Measurements from ENCODE around the gene NAB2.
"Not testable (repeated sequence)": the region's sequence is repeated elsewhere in the genome, so short reads cannot be mapped to it uniquely, and the experiment has no call there.

The NAB2 gene

DNA sequence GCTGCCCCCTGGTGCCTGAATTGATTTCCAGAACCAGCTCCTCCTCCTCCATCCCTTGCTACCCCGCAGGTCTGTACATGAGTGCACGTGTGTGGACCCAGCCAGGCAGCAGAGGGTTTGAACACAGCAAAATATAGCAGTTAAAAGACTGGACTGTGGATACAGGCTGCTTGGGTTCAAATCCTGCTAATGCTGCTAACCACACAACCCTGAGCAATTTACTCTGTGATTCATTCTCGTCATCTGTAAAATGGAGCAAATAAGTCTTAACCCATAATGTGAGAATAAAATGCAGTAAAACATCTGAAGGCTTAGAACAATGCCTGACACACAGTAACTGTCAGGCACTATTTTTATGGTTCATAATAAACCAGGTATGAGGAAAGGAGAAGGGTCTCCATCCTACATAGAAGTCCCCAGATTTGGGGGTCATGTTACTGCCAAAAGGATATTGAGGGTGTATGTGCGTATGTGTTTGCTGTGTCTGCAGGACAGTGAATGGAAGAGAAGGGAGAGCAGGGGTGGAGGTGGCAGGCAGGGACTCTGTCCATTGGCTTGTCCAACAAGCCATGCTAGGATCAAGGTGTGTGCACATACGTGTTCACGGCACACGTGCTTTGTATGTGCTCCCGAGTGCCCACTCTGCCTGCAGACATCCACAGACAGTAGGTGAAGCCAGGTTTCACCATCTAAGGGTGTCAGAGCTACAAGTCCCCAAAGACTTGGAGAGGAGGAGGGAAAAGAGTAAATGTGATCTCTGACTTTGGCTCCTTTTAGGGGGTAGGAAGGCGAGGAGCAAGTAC is 23.8 kb downstream of the NAB2 start:
- DNase-seq = no peak

DNA sequence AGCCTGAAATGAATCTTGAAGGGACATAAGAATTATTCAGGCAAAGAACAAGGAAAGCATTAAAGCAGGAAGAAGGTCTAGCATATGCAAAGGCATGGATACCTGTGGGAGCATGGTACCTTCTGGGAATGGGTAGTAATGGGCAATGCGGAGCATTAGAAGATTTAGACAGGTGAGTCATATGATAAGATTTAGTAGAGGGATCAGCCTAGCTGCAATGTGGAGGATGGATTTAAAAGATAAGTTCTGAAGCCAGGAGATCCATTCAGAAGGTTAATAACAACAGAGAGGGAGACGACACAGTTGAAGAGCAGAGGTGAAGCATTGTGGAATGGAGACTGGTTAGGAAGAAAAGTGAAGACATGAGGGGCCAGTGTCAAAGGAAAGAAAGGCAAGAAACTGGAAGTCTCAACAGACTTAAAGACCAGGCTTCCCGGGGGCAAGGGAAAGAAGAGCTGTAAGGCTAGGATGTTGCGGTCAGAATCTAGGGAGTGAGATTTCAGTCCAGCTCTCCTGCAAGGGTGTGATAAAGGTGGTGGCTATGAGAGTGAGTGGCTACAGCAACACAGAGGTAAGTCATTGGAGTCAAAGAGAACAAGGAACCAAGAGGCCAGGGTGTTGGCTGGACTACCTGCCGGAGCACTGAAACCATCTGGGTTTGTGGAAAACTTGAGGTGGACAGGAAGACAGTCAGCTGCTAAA is 27.8 kb downstream of the NAB2 start:
- no peak for DNase-seq

DNA sequence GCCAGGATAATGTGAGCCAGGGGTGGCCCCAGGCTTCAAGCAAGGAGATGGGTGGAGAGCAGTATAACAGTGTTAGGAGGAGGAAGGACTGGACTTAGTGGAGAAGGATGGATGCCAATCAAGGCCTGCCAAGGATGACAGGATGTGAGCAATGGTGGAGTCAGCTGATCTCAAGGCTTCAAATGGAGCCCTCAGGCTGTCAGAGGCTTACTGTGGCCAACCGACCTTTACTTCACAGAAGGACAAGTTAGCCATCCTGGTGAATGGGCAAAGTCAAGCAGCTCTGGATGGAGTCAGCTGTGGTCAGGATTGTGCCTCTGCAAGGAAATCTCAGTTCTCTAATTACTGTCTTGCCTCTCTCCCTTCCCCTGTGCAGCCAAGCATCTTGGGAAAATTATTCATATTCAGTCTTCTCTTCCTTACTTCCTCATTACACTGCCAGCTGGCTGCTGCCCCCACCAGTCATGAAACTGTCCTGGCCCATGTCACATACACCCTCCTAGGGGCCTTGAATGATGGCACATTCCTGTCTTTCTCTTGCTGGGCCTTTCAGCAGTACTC is 29.9 kb downstream of the NAB2 start:
- DNase-seq = no peak

DNA sequence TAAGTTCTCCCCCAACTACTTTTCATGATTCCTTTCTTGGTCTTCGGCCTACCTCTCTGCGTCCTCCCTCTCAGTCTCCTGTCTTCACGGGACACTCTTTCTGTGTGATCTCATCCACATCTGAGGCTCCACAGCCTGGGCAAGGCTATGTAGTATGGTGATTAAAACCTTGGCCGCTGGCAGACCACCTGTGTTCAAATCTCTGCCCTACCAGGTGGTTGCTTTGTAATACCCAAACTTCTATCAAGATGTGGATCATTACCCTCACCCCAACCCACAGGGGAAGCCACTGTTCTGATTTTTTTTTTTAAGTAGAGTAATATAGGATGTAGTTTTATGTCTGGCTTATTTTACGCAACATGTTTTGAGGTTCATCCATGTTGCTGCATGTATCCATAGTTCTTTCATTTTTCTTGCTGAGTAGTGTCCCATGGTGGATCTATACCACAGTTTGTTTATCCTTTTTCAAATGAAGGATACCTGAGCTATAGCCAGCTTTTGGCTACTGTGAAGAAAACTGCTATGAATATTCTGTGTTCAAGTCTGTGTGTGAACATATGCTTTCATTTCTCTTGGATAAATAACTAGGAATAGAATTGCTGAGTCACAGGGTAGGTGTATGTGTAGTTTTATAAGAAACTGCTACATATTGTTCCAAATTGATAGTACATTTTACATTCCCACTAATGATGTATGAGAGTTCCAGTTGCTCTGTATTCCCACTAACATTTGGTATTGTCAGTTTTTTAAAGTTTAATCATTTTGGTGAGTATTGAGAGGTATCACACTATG is 30.6 kb downstream of the NAB2 start:
- DNase-seq = no peak

DNA sequence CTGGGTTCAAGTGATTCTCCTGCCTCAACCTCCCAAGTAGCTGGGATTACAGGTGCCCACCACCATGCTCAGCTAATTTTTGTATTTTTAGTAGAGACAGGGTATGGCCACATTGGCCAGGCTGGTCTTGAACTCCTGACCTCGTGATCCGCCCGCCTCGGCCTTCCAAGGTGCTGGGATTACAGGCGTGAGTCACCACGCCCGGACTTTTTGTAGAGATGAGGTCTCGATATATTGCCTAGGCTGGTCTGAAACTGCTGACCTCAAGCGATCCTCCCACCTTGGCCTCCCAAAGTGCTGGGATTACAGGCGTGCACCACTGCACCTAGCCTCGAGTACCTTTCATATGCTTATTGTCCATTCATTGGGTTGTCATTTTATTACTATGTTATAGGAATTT is 31.8 kb downstream of the NAB2 start:
- not testable (repeated sequence) for DNase-seq

DNA sequence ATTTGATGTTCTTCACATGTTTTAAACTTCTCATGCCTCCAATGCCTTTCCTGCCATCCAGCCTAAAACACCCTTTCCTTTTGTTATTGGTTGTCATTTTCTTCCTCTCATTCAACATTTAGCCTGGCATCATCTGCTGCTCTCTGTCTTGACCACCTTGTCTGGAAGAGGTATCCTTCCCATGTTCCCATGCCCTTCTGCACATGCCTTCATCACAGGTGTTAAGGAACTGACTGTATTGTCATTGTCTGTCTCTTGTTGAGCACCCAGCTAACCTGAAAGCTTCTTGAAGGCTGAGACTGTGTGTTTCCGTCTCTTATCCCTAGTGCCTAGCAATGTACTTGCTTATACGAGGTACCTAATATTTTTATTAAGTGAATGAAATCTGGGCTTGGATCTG is 34.9 kb downstream of the NAB2 start:
- no peak for DNase-seq

DNA sequence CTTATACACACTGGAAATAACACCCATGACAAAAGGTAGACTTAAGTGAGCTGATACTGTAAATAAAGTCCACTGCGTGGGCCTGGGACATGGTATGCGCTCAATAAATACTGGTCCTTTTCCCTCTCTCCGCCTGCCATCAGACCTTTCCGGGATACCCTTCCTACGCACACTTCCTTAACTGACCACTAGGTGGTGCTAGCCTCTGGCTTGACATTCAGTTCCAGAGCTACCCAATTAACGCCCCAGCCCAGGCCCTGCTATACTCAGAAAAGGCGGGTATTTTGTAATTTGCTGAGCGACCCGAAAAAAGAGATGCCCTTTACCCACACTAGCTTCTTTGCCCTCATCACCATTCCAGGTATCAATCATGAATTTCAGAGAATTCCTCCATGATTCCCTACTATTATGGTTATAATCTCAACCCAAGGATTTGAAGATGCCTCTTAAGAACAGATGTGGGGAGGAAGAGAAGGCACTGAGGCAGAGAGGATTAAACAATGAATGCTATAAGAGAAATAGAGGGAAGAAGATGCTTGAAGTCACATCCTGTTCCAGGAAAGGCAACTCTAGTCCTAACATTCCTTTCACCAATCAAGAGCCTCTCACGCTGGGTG is 35.5 kb downstream of the NAB2 start:
- peak; percentile 65 for DNase-seq

DNA sequence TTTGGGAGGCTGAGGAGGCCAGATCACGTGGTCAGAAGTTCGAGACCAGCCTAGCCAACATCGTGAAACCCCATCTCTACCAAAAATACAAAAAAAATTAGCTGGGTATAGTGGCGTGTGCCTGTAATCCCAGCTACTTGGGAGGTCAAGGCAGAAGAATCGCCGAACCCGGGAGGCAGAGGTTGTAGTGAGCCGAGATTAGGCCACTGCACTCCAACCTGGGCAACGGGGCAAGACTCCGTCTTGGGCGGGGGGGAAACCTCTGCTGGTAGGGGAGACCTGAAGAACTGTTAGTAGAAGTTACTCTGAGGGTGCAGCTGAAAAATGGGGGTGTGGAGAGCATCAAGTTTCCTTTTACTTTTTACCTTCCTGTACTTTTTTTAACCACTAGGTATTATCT is 37.1 kb downstream of the NAB2 start:
- no peak for DNase-seq

DNA sequence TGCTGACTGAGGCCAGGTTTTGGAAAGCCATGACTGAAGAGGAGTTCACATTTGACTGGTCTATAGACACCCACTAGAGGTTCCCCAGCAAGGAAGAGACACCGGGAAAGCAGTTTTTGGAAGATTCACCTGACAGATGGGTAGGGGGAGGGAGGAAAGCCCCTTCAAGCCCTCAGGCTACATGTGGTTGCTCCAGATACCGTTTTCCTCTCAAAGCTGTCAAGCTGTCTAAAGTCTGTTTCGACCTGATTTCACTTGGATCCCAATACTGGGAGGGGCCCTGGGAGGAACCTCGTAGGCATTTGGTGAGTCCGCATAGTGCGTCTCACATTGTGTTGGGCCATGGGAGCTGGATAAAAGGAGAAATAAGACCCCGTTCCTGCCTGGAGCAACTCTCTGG is 37.6 kb downstream of the NAB2 start:
- DNase-seq = no peak

DNA sequence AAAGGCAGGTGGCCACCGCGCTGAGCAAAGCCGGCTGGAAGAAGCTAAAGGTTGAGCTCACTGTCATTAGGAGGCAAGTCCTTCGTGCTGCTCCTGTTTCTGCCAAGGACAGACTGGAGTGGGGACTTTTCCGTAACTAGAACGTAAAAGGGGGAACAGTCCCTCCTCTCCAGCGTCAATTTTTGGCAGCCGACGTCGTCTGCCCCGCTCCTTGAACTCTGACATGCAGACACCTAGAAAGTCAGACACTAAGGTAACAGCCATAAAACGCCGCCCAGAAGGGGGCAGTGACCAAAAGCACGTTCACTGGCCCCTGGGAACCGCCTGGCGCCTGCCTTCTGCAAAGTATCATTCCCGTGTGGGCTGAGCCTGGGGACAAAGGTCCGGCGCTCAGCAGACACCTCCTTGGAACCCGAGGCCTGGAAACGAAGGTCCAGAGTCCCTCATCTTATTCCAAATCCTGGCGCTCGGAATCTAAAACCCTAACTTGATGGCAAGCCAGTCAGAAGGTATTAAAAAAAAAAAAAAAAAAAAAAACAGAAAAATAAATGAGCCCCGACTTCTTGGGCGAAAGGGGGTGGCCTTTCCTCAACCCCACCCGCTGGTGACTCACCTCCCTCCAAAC is 38.3 kb downstream of the NAB2 start:
- DNase-seq = peak; percentile 64

DNA sequence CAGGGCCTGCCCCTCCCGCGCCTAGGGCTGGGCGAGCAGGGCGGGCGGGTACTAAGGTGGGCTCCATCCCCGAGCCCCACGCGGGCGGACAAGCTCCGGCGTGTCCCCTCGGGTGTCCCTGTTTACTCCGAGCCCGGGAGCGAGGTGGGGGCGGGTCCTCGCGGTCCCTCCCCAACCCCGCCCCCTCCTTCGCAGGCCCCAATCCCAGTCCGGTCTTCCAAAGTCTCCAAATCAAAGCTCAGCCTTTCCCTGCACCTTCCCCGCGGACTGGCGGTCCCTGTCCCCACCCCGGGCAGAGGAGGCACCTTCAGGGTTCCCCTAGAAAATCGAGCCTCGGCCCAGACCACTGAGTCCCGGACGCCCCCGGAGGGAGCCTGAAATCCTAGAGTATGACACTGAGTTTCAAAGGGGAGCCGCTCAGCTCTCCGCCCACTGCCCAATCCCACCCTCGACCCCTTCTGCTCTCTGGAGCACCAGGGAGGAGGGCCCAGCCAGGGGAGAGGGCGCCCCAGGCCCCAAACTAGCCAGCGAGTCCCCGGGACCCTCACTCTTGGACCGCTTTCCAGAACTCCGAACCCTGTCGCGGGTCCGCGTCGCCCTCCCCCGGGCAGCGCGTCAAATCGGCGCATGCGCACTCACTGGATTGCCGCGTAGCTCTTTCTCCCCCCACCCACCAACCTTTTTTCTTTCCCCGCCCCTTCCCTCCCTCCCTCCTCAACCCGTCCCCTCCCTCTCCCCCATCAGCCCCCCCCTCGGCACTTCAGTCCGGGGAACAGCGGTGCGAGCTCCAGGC is 39.0 kb downstream of the NAB2 start, which contains the start of gene LRP1:
TSS of gene LRP1 (plus strand) at position 758 of the 793 bp plus-strand sequence. CDS start 482 bp downstream, outside the sequence.
- DNase-seq = peak; percentile 79

DNA sequence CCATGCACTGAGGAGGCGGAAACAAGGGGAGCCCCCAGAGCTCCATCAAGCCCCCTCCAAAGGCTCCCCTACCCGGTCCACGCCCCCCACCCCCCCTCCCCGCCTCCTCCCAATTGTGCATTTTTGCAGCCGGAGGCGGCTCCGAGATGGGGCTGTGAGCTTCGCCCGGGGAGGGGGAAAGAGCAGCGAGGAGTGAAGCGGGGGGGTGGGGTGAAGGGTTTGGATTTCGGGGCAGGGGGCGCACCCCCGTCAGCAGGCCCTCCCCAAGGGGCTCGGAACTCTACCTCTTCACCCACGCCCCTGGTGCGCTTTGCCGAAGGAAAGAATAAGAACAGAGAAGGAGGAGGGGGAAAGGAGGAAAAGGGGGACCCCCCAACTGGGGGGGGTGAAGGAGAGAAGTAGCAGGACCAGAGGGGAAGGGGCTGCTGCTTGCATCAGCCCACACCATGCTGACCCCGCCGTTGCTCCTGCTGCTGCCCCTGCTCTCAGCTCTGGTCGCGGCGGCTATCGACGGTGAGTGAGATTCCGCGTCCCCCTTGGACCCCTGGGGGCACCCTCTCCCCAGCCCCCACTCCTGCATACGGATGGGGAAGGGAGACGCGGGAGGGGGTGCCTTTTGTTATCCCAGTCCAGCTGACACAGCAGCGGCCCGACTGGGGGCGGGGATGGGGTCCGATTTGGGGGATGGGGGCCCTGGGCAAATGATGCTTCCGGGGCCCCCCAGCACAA is 39.8 kb downstream of the NAB2 start:
- no peak for DNase-seq

DNA sequence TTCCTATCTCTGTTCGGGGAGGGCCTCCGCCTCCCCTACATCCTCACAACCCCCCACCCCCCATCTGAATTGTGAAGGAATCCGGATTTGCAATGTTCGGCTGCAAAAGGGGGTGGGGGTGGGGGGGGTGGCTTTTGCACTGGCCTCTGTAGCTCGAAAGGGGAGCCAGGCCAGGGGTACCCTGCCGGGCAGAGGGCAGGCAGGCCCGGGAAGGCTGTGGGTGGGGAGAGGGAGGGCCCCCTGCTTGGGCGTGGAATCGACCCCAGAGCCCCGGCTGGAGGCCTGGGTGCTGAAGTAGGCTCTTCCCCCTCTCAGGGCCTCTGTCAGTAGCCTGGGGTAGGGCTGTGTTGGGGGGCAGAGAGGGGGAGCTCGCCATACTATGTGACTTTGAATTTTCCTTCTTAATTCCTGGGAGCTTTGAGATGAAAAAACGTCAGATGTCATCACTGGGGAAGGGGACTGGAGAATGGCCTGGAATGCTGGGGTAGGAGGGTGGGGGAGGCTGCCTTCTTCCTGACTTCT is 40.5 kb downstream of the NAB2 start:
- DNase-seq = no peak

DNA sequence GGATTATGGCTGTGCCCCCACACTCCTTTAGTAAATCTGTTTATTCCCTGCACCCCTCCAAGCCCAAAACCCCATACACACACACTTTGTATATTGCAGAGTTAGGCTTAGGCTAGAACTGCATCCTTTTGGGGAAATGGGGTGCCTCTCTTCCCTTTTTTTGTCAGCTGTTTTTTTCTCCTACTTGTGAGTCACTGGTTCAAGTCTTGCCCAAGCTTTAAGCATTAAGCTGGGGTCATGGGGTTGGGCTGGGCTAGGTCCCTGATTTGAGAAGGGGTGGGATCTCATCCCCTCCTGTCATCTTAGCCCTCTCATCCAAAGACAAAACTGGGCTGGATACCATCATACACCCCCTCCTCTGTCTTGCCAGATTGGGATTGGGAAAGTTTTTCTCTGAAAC is 41.0 kb downstream of the NAB2 start:
- no peak for DNase-seq

DNA sequence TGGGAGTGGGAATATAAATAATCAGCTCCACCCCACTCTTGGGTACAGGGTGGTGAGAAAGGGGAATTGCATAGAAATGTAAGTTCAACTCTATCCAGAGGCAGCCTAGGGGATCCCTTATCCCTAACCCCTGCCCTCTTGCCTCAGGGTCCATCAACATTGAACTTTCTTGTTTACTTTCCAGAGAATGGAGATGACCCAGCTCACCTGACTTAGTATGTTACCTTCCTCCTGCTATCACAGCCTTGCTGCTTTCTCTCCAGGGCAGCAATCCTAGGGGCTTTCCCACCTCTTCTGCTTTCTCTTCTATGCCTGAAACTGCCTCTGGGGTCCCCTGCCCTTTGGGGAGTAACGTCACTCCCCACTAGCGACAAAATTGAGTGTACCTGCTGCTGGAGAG is 42.0 kb downstream of the NAB2 start:
- no peak for DNase-seq

DNA sequence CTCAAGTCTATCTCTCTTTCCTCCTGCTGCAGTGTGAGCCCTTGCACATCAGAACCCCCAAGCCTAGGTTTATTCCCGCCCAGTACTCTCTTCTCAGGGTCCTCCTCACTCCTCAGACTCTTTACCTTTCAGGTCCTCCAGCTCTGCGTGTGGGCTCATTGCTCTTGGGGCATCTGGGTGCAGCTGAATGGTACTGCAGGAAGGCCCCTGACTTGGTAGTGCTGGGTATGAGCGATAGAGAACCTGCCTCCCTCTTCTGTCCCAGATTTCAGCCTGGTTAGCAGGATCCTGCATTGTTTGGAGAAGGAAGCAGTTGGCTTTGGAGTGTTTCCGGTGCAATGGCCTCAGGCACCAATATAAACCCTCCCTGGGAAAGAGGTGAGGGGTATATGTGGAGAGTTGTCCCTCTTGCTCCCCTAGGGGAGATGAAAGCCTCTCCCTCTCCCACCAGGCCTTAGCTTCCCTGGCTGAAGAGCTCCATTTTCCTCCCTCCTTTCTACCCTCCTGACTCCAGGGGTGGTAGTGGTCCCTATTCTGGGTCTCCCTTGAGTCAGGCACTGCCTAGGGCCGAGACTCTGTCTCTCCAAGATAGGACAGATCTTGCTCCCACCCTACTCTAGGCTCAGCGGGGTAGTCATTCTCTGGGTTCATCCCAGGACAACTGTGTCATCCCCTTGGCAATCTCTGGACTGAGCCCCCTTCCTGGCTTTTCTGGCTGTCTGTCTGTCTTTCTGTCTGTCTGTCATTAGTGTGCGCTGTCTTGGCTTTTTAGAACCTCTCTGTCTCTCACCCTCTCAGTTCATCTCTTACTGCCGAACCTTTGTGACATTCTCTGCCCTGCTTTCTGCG is 43.2 kb downstream of the NAB2 start:
- DNase-seq = no peak

DNA sequence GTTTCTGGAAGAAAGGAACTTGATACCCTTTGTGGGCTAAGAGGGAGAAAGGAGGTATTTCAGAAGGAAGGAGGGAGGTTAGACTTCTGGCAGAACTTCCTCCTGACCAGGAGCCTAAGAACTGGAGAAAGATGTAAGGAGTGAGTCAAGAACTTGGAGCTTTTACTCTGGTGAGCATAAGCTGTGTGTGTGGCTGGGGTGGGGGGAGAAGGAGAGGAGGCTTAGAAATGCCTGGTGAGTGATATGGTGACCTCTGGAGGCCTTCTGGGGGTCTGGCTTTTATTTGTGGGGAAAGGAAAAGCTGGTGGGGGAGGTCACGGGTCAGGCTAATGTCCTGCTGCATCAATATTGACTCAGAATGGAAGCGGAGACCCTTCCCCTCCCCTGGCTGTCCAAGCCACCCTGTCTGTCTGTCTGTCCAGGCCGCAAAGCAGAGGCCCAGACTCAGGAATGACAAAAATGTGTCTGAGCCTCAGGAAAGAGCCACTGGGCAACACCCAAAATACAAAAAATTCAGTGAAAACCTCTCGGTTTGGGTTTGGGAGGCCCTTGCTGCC is 44.2 kb downstream of the NAB2 start:
- no peak for DNase-seq

DNA sequence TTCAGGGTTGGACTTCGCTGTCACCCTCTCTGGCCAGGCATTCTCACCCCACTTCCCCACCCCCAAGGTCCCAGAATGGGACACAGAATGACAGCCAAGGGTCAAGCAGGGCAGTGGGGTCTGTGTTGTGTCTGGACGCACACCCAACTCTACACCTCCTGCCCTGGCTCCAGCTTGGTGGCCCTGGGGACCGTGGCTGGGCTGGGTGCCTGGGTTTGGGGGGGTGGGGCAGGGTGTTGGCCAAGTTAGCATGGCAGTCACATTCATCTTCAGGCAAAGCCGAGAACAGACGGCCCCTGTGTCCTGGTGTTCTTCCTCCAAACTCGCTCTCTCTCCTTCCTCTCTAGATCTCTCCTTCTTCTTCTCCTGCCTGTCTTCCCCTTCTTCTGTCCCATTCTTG is 45.0 kb downstream of the NAB2 start:
- no peak for DNase-seq

DNA sequence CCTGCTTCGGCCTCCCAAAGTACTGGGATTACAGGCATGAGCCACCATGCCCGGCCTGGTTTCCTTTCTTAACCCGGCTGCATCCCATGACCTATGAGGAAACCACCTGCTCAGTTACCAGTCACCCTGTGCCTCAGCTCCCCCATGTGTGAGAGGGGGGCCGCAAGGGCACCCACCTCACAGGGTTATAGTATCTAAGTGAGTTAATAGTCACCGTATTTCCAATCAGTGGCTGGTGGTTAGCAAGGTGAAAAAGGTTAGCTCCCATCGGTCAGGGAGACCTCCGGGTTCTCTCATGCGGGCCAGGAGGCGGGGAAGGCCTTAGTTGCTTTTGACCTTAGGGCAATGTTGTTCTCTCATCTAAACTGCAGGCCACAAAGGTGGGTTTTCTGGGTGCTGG is 46.0 kb downstream of the NAB2 start:
- no peak for DNase-seq

Data from stimulated activated CD4-positive, alpha-beta T cell treated with anti-CD3 and anti-CD28 coated beads, Interleukin-4, amount 100 ng/mL, for 1 hour (primary cell).